KOPT-K1 (cell line): ENCODE results near the gene DCDC2C.

Experiments used
- H3K27ac ChIP-seq: fragments of 200-600 bp; sonication (generic); 2 replicates; pipeline ENCODE4 v1.5.1; 2016; ENCODE audit warnings: antibody characterized with exemption, mild to moderate bottlenecking, low read depth, low read length; ENCODE audit not compliant: poor library complexity, severe bottlenecking
- H3K36me3 ChIP-seq: fragments of 200-600 bp; sonication (generic); 2 replicates; pipeline ENCODE4 v1.5.1; 2017; ENCODE audit warnings: antibody characterized with exemption, mild to moderate bottlenecking, low read length, moderate library complexity; ENCODE audit not compliant: insufficient read depth
- H3K9me3 ChIP-seq: fragments of 200-600 bp; sonication (generic); 2 replicates; pipeline ENCODE4 v1.5.1; 2017; ENCODE audit warnings: antibody characterized with exemption, low read length, mild to moderate bottlenecking; ENCODE audit not compliant: insufficient read depth, poor library complexity, severe bottlenecking

The DCDC2C gene

DNA sequence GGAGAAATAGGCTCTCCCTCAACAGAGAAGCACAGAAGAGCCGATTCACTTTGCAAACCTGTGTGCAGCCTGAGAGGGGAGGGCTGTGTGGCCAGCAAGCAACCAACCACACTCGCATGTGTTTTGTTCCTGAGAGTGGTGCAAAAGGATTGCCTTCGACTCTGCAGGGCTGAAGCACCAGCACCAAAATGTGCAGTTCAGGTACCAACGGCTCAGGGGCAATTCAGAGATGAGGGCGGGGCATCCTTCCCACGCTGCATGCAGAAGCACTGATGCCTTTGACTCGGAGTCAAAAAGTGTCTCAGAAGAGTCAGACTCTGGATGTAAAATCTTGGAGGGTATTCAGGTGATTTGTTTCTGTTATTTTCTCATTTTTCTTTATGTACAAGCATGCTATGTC, 55.5 kb downstream of the DCDC2C start:
- no peak overlapping the region for H3K27ac ChIP-seq
- no peaks in the 10 kb centered on the region for H3K9me3 ChIP-seq
- H3K36me3 ChIP-seq, result no peaks in the 10 kb centered on the region

DNA sequence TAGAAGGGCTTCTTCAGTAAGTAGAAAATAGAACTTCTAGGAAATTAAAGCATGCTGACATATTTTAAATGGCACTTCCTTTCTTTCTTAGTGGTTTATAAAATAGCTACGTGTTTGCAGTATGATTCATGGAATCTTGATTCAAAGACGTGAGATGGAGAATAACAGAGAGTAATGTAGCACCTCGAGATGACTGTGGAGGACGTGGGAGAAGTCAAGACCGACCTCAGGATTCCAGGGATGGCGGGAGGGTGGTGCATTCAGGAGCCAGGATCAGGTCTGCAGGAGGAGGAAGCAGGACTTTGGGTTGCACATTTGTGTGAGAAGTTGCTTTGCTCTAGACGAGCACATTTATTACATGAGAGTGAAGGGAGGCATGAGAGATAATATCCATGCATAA, 56.0 kb downstream of the DCDC2C start:
- Histone ChIP-seq H3K36me3 (no peaks in the 10 kb centered on the region), H3K9me3 (no peaks in the 10 kb centered on the region), H3K27ac (no peak overlapping the region)

DNA sequence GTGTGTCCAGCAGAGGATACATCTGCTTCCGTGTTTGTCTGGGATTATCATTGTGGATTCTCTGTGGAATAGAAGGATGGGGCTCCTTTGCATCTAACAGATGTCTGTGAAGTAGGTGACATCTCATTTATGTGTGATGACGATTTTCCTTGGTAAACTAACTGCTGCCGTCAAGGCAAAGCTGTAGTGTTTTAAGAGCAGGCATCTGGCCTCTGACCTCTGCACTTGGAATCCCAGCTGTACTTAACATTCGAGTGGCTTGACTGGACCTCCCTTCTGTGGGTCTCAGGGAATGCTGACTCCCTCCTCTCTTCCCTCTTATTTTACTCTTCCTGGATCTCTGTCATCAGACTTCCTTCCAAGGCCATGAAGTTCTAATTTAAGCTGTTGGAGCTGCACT, 56.4 kb downstream of the DCDC2C start:
- no peaks in the 10 kb centered on the region for H3K9me3 ChIP-seq
- no peaks in the 10 kb centered on the region for H3K36me3 ChIP-seq
- no peak overlapping the region for H3K27ac ChIP-seq

DNA sequence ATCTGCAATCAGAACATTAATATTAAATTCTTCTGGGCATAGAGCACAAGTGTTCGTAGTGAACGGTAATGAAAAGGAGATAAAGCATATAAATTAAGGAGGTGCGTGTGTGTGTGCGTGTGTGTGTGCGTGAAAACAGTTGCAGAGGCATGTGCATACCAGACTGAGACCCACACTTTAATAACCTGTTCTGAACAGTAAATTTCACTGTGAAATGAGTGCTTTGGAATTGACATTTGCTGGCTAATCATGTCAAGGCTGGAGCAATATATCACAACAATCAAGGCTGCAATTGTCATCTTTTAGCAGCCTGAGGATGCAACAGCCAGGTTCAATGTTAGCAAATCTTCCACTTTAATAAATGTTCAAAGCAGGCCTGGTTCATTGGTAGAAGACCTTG, 57.9 kb downstream of the DCDC2C start:
- no peak overlapping the region for H3K27ac ChIP-seq
- H3K9me3 ChIP-seq, result no peaks in the 10 kb centered on the region
- H3K36me3 ChIP-seq, result no peaks in the 10 kb centered on the region

DNA sequence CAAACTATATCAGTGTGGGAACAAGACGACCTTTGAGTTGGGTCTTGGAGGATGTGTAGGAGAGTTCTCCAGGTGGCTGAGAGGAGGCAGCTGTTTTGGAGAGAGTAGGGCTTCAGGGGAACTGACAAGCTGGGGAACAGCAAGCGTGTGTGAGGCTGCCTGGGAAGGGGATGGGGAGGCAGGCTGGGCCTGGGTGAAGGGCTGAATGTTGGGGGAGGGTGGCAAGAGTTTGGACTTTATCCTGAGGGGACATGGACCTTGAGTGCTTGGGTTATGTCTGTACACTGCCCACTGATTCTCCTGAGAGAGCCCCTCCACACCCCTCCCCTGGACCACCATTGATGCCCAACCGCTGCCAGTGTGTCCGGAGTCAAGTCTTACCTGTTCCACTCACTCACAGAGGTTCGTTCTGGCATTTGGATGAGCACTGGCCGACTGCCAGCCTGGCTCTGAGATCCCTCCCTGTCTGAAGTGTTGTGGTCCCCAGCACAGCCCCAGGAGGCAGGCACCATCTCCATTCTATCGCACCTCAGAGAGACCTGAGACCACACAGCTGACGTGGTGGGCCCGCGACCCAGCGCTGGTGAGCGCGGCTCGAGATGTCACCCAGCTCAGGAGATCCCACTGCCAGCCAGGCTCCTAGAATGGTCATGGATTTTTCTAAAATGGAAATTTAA, 59.5 kb downstream of the DCDC2C start:
- Histone ChIP-seq H3K27ac (no peak overlapping the region), H3K36me3 (no peaks in the 10 kb centered on the region), H3K9me3 (no peaks in the 10 kb centered on the region)

DNA sequence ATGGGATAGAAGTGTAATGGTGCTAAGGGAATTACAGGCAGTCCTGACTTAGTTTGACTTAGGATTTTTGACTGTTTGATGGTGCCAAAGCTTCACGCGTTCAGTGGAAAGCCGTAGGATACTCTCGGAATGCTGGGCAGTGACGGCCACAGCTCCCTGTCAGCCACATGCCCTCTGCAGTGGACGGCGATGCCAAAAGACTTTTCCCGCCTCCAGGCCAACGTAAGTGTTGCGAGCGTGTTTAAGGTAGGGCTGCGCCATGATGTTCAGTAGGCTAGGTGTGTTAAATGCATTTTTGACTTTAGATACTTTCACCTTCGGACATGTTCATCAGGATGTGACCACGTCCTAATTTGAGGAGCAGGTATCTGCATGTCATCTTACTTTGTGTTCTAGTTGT, 63.4 kb downstream of the DCDC2C start:
- Histone ChIP-seq H3K36me3 (no peaks in the 10 kb centered on the region), H3K9me3 (no peaks in the 10 kb centered on the region), H3K27ac (no peak overlapping the region)

- no peaks in the 10 kb centered on the region for H3K9me3 ChIP-seq
- no peaks in the 10 kb centered on the region for H3K36me3 ChIP-seq
- no peak overlapping the region for H3K27ac ChIP-seq
Observed at GRCh38 chr2:3768960-3769765, 65.8 kb downstream of the DCDC2C start.

GRCh38 chr2:3769766-3770165, 66.4 kb downstream of the DCDC2C start:
- H3K27ac ChIP-seq, result no peak overlapping the region
- H3K9me3 ChIP-seq, result no peaks in the 10 kb centered on the region
- no peaks in the 10 kb centered on the region for H3K36me3 ChIP-seq

GRCh38 chr2:3770724-3771415, 67.5 kb downstream of the DCDC2C start:
- H3K27ac ChIP-seq, result no peak overlapping the region
- H3K9me3 ChIP-seq, result peaks cover 2% of the 10 kb centered on the region
- H3K36me3 ChIP-seq, result no peaks in the 10 kb centered on the region

- Histone ChIP-seq H3K27ac (no peak overlapping the region), H3K9me3 (peaks cover 9% of the 10 kb centered on the region), H3K36me3 (no peaks in the 10 kb centered on the region)
Observed at GRCh38 chr2:3771576-3771975, 68.2 kb downstream of the DCDC2C start.

DNA sequence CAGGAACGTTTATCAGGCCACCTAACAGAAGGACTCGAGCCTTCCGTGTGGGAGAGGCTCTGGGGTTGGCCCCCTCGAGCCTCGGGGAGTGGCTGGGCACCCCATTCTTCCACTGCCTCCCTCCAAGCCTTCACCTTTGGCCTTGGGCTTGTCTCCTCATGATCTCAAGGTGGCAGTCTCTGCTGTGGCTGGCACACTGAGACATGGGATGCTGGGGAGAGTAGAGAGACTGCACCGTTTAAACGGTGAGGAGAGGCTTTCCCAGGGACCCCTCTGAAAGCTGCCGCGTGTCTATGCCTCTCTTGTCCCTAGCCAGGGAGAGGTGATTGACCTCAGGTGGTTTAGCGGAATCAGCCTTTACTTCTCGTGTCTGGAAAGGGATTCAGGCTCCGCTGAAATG, 71.0 kb downstream of the DCDC2C start:
- Histone ChIP-seq H3K9me3 (peaks cover 12% of the 10 kb centered on the region), H3K36me3 (no peaks in the 10 kb centered on the region), H3K27ac (no peak overlapping the region)

- H3K36me3 ChIP-seq, result no peaks in the 10 kb centered on the region
- peaks cover 12% of the 10 kb centered on the region for H3K9me3 ChIP-seq
- H3K27ac ChIP-seq, result no peak overlapping the region
Observed at GRCh38 chr2:3776311-3776710, 72.9 kb downstream of the DCDC2C start.

DNA sequence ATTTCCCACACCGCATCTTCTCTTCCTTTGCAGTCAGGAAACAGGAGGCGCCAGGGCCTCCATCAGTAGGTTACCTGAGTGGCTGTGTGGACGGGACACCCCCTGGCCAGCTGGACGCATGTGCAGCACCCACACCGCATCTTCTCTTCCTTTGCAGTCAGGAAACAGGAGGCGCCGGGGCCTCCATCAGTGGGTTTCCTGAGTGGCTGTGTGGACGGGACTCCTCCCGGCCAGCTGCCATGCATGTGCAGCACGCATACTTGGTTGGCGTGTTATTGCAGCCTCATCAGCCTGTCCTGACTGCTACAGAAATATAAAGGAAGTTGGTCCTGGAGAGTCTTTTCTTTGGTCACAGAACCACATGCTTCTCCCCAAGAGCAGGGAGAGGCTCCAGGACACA, 74.6 kb downstream of the DCDC2C start:
- H3K9me3 ChIP-seq, result peaks cover 12% of the 10 kb centered on the region
- H3K27ac ChIP-seq, result no peak overlapping the region

DNA sequence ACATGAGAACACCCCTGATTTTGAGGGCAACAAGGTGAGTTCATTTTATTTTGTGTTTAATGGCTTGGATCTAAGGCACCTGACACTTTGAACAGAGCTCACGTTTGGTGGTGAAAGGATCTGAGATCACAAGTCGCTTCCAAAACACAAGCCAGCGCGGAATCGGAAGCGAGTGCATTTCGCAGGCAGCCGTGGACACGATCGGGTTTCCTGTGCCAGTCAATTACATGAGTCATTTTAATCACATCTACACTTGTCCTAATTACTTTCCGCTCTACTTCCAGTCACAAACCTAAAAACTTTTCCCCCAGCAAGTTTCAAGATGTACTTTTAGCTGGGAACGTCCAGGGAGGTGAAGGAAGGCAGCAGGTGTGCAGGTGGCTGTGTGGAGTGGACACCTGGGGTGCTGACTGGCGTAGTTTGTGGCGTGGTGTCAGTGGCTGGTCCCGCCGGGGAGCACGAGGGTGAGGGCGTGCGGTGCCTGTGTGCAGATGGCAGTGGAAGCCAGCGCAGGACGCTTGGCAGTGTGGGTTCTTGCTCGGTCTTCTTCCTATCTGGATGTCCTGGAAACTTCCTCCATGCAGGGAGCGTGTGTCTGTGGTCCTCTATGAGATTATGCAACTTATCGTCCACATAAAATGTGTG, 75.6 kb downstream of the DCDC2C start:
- no peaks in the 10 kb centered on the region for H3K36me3 ChIP-seq
- H3K27ac ChIP-seq, result no peak overlapping the region

More for the DNA sequence above, 74.6 kb downstream of the DCDC2C start:
- H3K36me3 ChIP-seq, result no peaks in the 10 kb centered on the region

DNA sequence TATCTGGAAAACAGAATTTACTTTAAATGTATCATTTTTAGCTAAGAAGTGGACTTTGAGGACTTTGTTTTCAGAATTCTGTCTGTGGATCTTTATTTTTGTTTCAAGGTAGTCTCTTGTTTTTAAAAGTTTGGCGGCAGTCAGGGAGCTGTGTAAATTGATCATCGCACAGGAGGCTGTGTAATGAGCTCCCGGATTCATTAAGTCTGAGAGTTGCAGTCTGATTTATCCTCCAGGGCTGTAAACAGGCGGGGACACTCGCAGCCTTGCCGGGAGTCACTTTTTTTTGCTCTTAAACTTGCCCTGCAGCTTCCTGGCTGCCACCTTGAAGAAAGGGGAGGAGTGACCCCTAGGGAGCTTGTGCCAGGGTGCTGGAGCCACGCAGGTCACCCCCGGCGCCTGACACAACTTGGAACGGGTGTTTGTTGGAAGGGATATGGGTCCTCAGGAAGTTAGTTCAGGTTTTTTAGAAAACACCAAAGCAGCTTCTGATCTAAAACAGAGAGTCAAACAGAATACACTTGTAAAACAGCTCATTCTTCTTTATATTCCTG, 76.2 kb downstream of the DCDC2C start:
- Histone ChIP-seq H3K36me3 (no peaks in the 10 kb centered on the region), H3K27ac (no peak overlapping the region), H3K9me3 (peaks cover 12% of the 10 kb centered on the region)

More for the DNA sequence above, 75.6 kb downstream of the DCDC2C start:
- peaks cover 12% of the 10 kb centered on the region for H3K9me3 ChIP-seq
